ENCODE measurements around the gene PAPOLG.

DNA sequence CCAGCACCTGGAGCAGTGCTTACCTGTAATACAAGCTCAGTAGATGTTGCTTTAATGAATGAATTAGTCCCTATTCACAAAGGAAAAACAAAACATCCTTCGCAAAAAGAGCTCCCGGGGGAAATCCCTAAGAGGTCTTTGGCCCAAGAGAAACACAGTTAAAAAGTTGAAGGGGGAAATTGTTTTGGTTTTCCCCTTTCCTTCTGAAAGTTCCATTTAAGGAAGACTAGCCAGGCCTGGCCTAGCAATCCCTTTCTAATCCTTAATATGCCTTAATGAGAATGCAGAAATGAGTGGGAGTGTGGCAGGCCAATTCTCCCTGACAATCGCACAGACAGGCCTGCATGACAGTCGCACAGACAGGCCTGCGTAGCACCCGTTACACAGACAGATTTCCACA is 91.8 kb downstream of the PAPOLG start:
- no peak for TF ChIP-seq POLR2A (IDR thresholded peaks at IDR 0.05)
- no peak for TF ChIP-seq EP300 (IDR thresholded peaks at IDR 0.05)
- no peak for TF ChIP-seq CTCF (IDR thresholded peaks at IDR 0.05)
- no peak for TF ChIP-seq POLR2AphosphoS5 (IDR thresholded peaks at IDR 0.05)
